Measurements from ENCODE around the gene RGS19. TPM values are rescaled to one million over a fixed set of nuclear protein-coding genes. Genes with fewer than 3 reads are reported as not detected.

The RGS19 gene
- total and polyA plus RNA-seq, 2 of the 8 experiments (the other 6 are each of a cell fraction or from before 2014, with no cell fraction given), result 12.7 to 16.8 TPM

DNA sequence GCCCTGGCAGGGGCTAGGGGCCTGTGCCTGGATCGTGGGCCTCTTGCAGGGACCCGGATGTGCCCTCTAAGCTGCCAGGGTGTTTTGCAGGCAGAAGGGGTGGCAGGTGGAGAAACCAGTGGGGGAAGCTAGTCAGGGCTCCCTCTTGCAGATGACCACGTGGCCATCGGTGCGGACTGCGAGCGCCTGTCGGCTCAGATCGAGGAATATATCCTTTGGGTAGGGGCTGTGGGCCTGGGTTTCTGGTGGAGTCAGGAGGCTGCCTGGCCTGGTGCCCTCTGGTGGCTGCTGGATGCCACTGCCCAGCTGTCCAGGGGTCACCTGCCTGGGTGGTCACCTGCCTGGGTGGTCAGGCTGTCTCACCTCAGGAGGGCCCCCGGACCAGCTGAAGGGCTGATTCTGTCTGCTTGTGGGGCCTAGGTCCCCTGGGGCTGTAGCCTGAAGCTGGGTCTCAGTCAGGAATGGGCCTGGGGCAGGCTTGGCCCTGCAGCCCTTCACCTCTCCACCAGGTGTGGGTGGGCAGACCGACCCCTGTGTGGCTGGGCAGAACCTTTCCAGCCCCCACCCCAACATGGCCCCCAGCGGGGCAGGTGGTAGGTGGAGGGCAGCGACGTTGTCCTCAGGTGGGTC, 9.6 kb downstream of the RGS19 start (continued):
- no peak for TF ChIP-seq FOSL1 (IDR thresholded peaks at IDR 0.05; ENCODE audit: insufficient read depth, low read depth, low read length)
- no peak for TF ChIP-seq SRF (IDR thresholded peaks at IDR 0.05; ENCODE audit: low read depth, low read length)
- no peak for TF ChIP-seq NANOG (IDR thresholded peaks at IDR 0.05; ENCODE audit: insufficient read depth, low read depth, low read length, poor library complexity, severe bottlenecking)
- no peak for TF ChIP-seq SIX5 (IDR thresholded peaks at IDR 0.05; ENCODE audit: low read depth, low read length)
- TF ChIP-seq JUND (IDR thresholded peaks at IDR 0.05; ENCODE audit: low read length), result 0 out of 2 replicates have a peak, but pooled peaks have one; percentile 15
- TF ChIP-seq, protein P1, sequence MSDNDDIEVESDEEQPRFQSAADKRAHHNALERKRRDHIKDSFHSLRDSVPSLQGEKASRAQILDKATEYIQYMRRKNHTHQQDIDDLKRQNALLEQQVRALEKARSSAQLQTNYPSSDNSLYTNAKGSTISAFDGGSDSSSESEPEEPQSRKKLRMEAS (IDR thresholded peaks at IDR 0.05), result peak; percentile 63
- no peak for TF ChIP-seq SUZ12 (IDR thresholded peaks at IDR 0.05; ENCODE audit: low read length)
- no peak for TF ChIP-seq SAP30 (IDR thresholded peaks at IDR 0.05; ENCODE audit: insufficient read depth, insufficient replicate concordance, low read length)
- TF ChIP-seq BRCA1 (IDR thresholded peaks at IDR 0.05; ENCODE audit: low read depth, low read length), result no peak
- TF ChIP-seq NRF1 (IDR thresholded peaks at IDR 0.05; ENCODE audit: low read depth, low read length), result no peak
- peak; percentile 74; the same call in 1 of the 2 replicates for TF ChIP-seq SP4 (IDR thresholded peaks at IDR 0.05; ENCODE audit: low read length)
- TF ChIP-seq, protein P2, sequence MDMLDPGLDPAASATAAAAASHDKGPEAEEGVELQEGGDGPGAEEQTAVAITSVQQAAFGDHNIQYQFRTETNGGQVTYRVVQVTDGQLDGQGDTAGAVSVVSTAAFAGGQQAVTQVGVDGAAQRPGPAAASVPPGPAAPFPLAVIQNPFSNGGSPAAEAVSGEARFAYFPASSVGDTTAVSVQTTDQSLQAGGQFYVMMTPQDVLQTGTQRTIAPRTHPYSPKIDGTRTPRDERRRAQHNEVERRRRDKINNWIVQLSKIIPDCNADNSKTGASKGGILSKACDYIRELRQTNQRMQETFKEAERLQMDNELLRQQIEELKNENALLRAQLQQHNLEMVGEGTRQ (IDR thresholded peaks at IDR 0.05; ENCODE audit: low read length), result peak; percentile 55
- no peak for TF ChIP-seq SP2 (IDR thresholded peaks at IDR 0.05; ENCODE audit: low read length)
- TF ChIP-seq MAFK (IDR thresholded peaks at IDR 0.05; ENCODE audit: low read depth, low read length), result no peak
- no peak for TF ChIP-seq EZH2 (IDR thresholded peaks at IDR 0.05; ENCODE audit: low read depth, low read length, severe bottlenecking)
- TF ChIP-seq CBX5 (IDR thresholded peaks at IDR 0.05; ENCODE audit: low read depth, low read length), result no peak
- no peak for TF ChIP-seq GTF2F1 (IDR thresholded peaks at IDR 0.05; ENCODE audit: borderline replicate concordance, low read depth, low read length)
- TF ChIP-seq, protein P3, sequence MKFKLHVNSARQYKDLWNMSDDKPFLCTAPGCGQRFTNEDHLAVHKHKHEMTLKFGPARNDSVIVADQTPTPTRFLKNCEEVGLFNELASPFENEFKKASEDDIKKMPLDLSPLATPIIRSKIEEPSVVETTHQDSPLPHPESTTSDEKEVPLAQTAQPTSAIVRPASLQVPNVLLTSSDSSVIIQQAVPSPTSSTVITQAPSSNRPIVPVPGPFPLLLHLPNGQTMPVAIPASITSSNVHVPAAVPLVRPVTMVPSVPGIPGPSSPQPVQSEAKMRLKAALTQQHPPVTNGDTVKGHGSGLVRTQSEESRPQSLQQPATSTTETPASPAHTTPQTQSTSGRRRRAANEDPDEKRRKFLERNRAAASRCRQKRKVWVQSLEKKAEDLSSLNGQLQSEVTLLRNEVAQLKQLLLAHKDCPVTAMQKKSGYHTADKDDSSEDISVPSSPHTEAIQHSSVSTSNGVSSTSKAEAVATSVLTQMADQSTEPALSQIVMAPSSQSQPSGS (IDR thresholded peaks at IDR 0.05; ENCODE audit: low read length), result no peak
- TF ChIP-seq CHD1 (IDR thresholded peaks at IDR 0.05; ENCODE audit: low read depth, low read length), result no peak
- peak; percentile 18; the same call in 1 of the 2 replicates for TF ChIP-seq CHD2 (IDR thresholded peaks at IDR 0.05; ENCODE audit: low read length)
- peak; percentile 67; the same call in 1 of the 2 replicates for TF ChIP-seq GABPA (IDR thresholded peaks at IDR 0.05; ENCODE audit: borderline replicate concordance, insufficient read depth, low read length)
- TF ChIP-seq RXRA (IDR thresholded peaks at IDR 0.05; ENCODE audit: insufficient read depth, low read depth, low read length), result 0 out of 2 replicates have a peak, but pooled peaks have one; percentile 45
